GM19025 (cell line): Measurements from ENCODE around the gene GLYAT.
"Not testable (repeated sequence)": the region's sequence is repeated elsewhere in the genome, so short reads cannot be mapped to it uniquely, and the experiment has no call there.

Experiments used
- ATAC-seq: cut with Tn5 transposase; IDR thresholded peaks from one replicate; pipeline ENCODE4 v1.9.1; 2021; ENCODE audit warnings: mild to moderate bottlenecking, low read depth, moderate library complexity; ENCODE audit not compliant: unreplicated experiment

Gene GLYAT

GRCh38 chr11:58744988-58745704, 13.4 kb upstream of the GLYAT start:
- no peak for ATAC-seq

DNA sequence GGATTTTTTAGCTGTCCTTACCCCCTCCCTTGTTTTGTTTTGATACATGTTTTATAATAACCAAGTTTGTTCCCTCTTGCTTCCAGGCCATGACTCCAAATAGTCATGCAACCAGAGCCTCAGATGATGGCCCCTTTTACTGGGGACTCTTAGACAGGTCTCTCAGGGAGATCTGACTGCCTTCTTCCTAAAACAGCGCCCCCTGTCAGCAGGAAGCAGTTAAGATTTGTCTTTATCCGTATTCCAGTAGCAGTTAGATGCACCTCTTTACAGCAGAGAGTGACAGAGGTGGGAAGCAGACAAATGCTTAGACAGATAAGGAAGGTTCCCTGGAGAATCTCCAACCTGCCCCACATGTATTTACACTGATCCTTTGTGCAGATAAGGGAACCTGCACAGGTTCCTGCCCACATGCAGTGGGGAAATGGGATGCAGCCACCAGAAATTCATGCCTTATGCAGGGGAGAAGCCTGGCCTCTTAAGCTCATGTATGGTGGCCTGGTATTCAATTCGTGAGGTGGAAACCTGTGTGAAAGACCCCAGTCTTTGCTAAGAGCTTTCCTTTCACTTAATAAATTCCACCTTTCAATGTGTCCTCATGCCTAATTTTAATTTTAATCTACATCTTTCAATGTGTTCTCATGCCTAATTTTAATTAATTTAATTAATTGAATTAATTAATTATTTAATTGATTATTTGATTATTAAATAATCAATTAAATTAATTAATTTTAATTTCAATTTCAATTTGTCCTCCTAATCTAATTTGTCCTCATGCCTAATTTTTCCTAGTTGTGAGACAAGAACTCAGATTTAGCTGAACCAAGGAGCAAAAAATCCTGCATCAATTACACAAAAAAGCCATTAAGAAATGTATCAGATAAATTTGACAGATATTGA, 11.5 kb upstream of the GLYAT start:
- no peak for ATAC-seq

GRCh38 chr11:58742140-58742539, 10.4 kb upstream of the GLYAT start:
- ATAC-seq = no peak

DNA sequence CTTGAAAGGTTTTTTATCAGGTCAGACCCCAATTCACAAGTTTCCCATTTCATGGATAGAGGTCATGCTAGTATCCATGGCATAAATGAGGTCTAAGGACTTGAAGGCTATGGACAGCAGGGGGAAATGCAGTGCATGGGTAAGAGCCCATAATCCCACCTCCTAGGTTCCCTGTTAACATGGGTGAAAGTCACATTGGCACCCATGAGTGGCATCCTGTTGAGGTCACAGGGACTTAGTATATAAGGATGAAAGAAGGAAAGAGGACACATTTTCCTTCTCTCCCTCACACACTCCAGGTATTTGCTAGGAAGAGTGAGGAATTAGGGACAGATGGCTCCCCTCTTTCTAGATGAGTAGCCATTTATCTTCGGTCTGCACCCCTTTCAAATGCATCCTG, 9.4 kb upstream of the GLYAT start:
- ATAC-seq = no peak

GRCh38 chr11:58740447-58740846, 8.7 kb upstream of the GLYAT start:
- no peak for ATAC-seq

DNA sequence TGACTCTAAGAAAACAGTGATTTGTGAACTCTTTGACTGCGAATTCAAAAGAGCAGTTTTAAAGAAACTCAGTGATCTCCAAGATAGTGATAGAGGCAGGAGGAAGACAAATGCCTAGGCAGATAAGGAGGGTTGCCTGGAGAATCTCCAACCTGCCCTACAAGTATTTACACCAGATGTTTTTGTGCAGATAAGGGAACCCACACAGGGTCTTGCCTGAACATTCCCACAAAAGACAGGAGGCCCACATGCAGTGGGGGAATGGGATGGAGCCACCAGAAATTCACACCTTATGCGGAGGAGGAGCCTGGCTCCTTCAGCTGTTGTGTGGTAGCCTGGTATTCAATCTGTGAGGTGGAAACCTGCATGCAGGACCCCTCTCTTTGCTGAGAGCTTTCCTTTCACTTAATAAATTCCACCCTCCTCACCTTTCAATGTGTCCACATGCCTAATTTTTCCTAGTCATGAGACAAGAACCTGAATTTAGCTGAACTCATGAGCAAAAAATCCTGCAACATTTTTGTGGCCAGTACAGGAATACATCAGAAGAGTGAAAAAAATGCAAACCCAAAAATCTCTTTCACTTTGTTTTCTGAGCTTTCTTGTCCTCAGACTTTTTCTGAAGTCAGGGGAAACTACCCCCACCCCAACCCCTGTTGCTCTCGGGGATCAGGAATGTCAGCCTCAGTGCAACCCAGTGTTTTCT, 8.1 kb upstream of the GLYAT start:
- no peak for ATAC-seq

GRCh38 chr11:58734681-58735490, 3.1 kb upstream of the GLYAT start:
- no peak for ATAC-seq

- ATAC-seq = no peak
These were observed 1.1 kb downstream of the GLYAT start for GRCh38 chr11:58730507-58731089.

DNA sequence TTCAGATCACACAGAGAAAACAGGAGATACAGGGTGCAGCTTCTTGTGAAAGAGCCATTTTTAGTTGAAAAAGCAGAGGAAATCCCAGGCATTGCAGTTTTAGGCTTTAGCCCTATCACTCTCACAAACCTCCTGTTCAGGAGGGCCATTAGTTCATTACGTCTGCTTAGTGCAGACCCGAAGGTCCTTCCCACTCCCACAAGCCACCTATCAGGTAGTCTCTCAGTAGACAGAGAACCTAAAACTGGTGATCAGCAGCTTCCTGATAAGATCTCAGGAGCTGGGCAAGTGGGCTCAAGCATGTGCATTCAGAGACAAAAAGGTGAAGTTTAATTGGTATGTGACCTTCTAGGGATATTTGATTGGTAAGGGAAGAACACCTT, 4.3 kb downstream of the GLYAT start:
- ATAC-seq = no peak

DNA sequence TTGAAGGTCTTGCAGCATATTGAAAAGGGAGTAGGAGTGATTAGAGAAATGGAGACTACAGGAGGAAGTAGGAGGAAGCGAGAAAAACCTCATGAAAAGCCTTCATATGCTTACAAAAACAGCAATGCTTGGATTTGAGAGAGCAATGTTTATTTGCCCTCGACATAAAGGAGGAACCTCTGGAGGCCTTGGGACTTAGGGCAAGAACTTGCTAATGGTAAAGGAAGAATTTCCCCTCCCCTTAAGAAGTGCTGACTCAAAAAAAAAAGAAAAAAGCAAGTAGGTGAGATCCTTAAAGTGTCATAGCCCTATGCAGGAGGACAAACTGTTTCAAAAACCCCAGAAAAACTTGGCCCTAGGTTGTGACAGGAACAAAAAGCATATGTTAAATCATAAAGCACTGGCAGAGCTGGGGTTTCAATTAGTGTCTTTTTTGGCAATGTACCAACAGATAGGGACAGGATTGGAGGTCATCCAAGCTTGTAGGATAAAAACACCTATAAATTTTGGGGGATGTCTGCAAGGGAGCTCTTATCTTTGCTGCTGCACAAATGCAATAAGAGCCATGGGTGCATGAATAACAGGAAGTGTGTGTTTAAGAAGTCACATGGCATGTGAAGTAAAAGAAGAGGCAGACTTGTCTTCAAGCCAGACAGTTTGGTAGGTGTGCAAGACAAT, 4.9 kb downstream of the GLYAT start:
- ATAC-seq = no peak

- ATAC-seq = no peak
These were observed 12.2 kb downstream of the GLYAT start for GRCh38 chr11:58719406-58720117.

- no peak for ATAC-seq
These were observed 19.2 kb downstream of the GLYAT start for GRCh38 chr11:58712531-58712930.

- no peak for ATAC-seq
These were observed 19.9 kb downstream of the GLYAT start for GRCh38 chr11:58711832-58712231.

DNA sequence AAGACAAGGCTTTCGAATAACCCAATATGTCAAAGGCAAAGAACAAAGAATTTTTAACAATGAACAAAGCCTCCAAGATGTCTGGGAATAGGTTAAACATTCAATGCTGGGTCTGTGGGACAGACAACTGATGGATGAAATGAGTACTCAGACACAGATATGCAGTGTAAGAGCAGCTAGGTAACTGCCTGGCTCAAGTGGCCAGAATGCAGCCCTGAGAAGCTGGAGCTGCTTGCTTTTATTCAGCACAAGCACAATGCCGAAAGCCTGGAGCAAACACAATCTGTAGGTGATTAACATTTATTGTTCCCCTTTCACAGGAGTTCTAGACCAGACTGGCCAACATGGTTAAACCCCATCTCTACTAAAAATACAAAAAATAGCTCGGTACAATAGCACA, 24.0 kb downstream of the GLYAT start:
- no peak for ATAC-seq

DNA sequence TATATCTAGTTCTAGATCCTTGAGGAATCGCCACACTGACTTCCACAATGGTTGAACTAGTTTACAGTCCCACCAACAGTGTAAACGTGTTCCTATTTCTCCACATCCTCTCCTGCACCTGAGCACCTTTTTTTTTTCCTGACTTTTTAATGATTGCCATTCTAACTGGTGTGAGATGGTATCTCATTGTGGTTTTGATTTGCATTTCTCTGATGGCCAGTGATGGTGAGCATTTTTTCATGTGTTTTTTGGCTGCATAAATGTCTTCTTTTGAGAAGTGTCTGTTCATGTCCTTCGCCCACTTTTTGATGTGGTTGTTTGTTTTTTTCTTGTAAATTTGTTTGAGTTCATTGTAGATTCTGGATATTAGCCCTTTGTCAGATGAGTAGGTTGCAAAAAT, 34.9 kb downstream of the GLYAT start:
- not testable (repeated sequence) for ATAC-seq

DNA sequence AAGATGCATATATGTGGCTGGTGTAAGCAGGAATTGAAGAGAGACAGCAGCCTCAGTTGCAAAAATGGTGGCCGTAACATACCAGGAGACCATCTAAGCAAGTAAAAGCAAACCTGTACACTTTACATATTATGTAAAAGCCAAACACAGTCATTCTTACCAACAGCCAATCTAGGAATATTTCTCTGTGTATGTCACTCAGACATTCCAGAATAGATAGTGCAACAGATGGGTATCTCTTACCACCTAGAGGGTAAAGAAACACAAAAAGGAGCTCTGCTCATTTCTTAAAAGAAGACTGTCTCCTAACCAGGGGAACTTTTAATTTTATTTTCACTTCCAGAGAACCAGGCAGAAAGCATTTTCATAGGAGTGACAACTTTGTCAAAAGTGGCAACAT, 38.7 kb downstream of the GLYAT start:
- ATAC-seq = no peak

GRCh38 chr11:58691675-58692074, 40.1 kb downstream of the GLYAT start:
- no peak for ATAC-seq

DNA sequence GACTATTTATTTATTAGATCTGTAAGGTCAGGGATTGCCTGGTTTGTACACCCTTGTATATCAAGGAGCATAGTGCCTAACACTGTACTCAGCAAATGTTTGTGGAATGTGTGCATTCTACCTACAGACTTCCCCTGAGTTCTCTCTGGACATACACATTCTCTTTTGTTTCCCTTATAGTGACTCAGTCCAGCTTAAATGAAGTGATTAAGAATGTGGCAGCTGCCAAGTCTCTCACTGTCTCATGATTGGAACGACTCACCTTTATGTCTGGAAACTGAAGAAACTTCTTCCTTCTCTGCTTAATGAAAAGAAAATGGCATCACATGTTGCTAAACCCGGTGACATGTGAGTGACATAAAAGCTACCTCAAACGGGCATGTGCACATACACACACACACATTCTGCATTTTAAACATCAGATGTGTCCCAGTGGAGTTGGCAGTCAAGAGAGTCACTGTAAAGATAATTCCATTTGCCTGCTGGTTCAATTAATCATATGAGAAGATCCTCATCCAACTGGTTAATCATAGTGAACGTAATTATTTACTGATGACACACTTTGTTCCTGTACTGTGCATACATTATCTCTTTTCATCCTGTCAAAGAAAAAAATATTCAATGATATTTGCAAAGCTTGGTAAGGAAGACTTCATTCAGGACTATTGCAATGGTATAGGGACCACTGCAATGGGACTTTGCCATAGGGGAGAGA, 42.8 kb downstream of the GLYAT start:
- ATAC-seq = no peak
